Lower leg skin (tissue), 4 donors: ENCODE data around the gene RNF152. TPM values are rescaled to one million over a fixed set of nuclear protein-coding genes. Genes with fewer than 3 reads are reported as not detected.

Experiments used
- DNase-seq, 2 donors: peaks; one replicate each; pipeline ENCODE4 v3.0.0-alpha.2; 2019; ENCODE audit warnings: low spot score in 2 of 2
- H3K4me3 ChIP-seq: fragments of 200-600 bp; sonication (generic); 2 replicates; pipeline ENCODE4 v1.5.1; 2017; ENCODE audit warnings: mild to moderate bottlenecking, low read depth; ENCODE audit not compliant: poor library complexity, severe bottlenecking
- CTCF ChIP-seq, 3 donors: fragments of 450-650 bp; IDR thresholded peaks; one replicate each; pipeline ENCODE4 v1.5.1; 2016; ENCODE audit warnings: antibody characterized with exemption in 3 of 3, mild to moderate bottlenecking in 3 of 3, moderate library complexity in 2 of 3
- POLR2A ChIP-seq, 2 donors: fragments of 450-650 bp; IDR thresholded peaks; one replicate each; pipeline ENCODE4 v1.6.1; 2016 to 2017; ENCODE audit warnings: antibody characterized with exemption in 2 of 2, mild to moderate bottlenecking in 1 of 2, moderate library complexity in 1 of 2
- WGBS, 2 donors: methylation state at CpG; one replicate each; pipeline ENCODE4 v1.1.5; 2018; 5-methylcytosine and 5-hydroxymethylcytosine counted together
- intact Hi-C: fragments of 100-400 bp; cut with DNase I; formaldehyde crosslinking; loops from one replicate; pipeline ENCODE4 v1.15.0; 2023; ENCODE audit warnings: low total_unique reads
- total RNA-seq, 4 donors: library from RNA; depleted of rRNA; stranded (reverse); fragments of >200 nt; gene quantifications; one replicate each; pipeline ENCODE4 v1.1.0, GENCODE V29; 2016

The RNF152 gene
- total RNA-seq, 4 donors from 2014 or later = 37.1 to 112 (median 82.5) TPM

DNA sequence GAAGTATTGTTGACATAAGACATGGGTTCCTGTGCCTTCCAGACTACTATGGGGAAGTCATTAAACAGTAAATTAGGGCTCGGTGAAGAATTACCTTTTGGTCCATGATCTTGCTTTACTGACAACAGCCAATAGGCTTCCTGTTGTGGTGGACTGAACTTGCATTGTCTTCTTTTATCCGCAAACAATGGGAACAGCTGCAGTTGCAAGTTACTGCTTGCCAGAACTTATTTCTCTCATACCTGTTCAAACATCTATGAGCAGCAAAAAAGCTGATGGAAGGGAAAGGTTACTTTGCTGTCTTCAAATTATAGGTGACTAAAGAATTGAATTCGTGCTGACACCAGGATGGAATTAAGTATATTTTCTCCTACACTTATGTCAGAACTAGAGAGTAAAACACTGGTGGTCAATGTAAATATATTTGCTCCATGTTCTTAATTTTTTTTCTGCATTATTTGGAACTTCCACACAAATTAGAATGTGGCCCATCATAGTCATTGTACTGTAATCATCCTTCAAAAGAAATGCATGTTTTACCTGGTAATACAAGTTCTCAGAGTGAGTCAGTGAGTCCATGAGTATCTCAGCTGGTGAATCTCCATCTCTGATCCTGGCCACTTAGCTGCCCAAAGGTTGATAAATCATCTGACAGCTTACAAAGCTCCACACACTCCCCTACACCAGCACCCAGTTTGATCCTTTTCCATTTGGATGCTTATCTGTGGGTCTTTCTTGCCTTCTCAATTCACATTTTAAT is 37.3 kb upstream of the RNF152 start:
- 55 to 79% methylated on average over 3 of the region's 3 CpGs for WGBS, 2 donors
- TF ChIP-seq POLR2A (IDR thresholded peaks at IDR 0.05) = no peak
- H3K4me3 ChIP-seq = no peak overlapping the region
- intact Hi-C loops = no loop called here
- no peak for DNase-seq

DNA sequence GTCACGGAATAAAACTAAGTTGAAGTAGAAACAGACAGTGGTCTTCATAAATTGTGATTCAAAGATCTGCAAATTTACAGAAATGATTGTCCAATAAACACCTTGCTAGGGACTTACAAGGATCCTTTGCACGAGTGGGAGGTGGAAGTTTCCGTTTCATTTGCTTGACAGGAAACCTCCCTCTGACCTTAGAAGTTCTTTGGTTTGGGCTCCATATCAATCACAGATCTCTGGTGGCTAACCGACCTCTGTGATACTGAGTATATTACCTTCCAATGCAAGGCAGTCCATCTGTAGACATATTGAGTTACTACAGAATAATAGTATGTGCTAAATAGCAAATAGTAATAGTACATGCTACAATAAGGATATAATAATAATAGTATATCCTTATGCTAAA is 33.7 kb upstream of the RNF152 start:
- intact Hi-C loops = no loop called here
- WGBS, 2 donors = 57 to 76% methylated on average over 4 of the region's 4 CpGs
- TF ChIP-seq POLR2A (IDR thresholded peaks at IDR 0.05) = no peak
- no peak for TF ChIP-seq CTCF (IDR thresholded peaks at IDR 0.05)

GRCh38 chr18:61924550-61924949 is 31.7 kb upstream of the RNF152 start:
- H3K4me3 ChIP-seq = no peak overlapping the region
- WGBS, 2 donors = 39 to 62% methylated on average over 5 of the region's 5 CpGs
- TF ChIP-seq POLR2A (IDR thresholded peaks at IDR 0.05) (no peak), CTCF (IDR thresholded peaks at IDR 0.05) (no peak)
- no peak for DNase-seq
- intact Hi-C loops = no loop called here

More for the DNA sequence above, 33.7 kb upstream of the RNF152 start:
- no peak overlapping the region for H3K4me3 ChIP-seq
- DNase-seq = no peak

GRCh38 chr18:61922435-61922834 is 29.6 kb upstream of the RNF152 start:
- H3K4me3 ChIP-seq = no peak overlapping the region
- no peak for DNase-seq
- no peak for TF ChIP-seq POLR2A (IDR thresholded peaks at IDR 0.05)
- TF ChIP-seq CTCF (IDR thresholded peaks at IDR 0.05) = no peak
- 92 to 95% methylated on average over 3 of the region's 3 CpGs for WGBS, 2 donors
- intact Hi-C loops = no loop called here

- intact Hi-C loops = no loop called here
- TF ChIP-seq POLR2A (IDR thresholded peaks at IDR 0.05) (no peak), CTCF (IDR thresholded peaks at IDR 0.05) (no peak)
- no peak for DNase-seq
- no peak overlapping the region for H3K4me3 ChIP-seq
- WGBS, 2 donors = 87 to 91% methylated on average over 17 of the region's 17 CpGs
Measured at GRCh38 chr18:61921621-61922235, 28.9 kb upstream of the RNF152 start.

DNA sequence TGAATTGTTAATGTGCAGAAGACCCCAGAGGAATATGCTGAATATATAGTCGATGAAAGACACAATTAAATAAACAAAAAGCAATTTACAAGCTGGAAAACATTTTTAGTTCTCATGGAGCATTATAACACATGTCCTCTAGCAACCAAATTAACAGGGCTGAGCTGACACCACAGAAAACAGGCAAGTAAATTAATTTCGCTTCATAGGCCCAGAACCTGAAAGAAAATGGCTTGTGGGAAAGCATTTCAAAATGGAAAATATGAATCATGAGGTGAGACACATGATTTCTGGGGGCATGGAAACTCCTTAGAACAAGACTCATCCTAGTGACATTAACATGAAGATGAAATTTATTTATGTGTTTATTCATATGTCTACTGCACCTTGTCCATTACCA is 25.0 kb upstream of the RNF152 start:
- 75 to 79% methylated on average over 2 of the region's 2 CpGs for WGBS, 2 donors
- intact Hi-C loops = no loop called here

More for the DNA sequence above, 25.0 kb upstream of the RNF152 start:
- TF ChIP-seq POLR2A (IDR thresholded peaks at IDR 0.05) = no peak
- no peak for TF ChIP-seq CTCF (IDR thresholded peaks at IDR 0.05)
- no peak for DNase-seq
- no peak overlapping the region for H3K4me3 ChIP-seq
